IPS DF 4.7 (cell line): ENCODE data around the gene F2.
A peak's percentile ranks its signal among the peaks of the same experiment; 100 is the strongest.
"Not testable (repeated sequence)": the region's sequence is repeated elsewhere in the genome, so short reads cannot be mapped to it uniquely, and the experiment has no call there.

Source experiments
- DNase-seq: peaks from one replicate; pipeline ENCODE4 v3.0.0-alpha.2; 2013; ENCODE audit warnings: low spot score; ENCODE audit errors: extremely low read depth

The F2 gene

GRCh38 chr11:46684367-46684766, 34.6 kb upstream of the F2 start:
- DNase-seq: no peak

GRCh38 chr11:46686886-46687795, 31.9 kb upstream of the F2 start:
- no peak for DNase-seq

DNA sequence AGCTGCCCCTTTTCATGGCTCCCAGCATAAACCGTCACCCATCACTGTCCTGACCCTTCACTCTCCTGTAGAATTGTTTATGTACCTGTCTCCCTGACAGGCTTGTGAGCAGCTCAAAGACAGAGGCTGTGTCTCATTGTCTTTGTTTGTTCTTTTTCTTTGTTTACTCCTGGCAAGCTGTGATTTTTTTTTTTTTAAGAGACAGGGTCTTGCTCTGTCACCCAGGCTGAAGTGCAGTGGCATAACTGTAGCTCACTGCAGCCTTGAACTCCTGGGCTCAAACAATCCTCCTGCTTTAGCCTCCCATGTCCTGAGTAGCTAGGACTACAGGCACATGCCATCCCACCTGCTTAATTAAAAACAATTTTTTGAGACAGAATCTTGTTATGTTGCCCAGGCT, 28.3 kb upstream of the F2 start:
- no peak for DNase-seq

DNA sequence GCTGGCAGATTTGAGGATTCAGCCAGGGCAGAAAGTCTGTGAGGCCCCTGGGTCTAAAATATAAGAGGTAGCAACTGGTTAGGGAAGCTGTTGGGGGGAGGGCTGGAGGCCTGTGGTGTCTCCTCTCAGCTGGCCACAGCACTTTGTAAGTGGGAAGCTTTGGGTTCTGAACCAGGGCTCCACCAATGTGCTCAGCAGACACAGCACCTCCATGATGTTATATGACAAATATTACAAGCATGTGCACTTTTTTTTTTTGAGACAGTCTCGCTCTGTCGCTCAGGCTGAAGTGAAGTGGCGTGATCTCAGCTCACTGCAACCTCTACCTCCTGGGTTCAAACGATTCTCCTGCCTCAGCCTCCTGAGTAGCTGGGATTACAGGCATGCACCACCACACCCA, 26.6 kb upstream of the F2 start:
- DNase-seq: no peak

DNA sequence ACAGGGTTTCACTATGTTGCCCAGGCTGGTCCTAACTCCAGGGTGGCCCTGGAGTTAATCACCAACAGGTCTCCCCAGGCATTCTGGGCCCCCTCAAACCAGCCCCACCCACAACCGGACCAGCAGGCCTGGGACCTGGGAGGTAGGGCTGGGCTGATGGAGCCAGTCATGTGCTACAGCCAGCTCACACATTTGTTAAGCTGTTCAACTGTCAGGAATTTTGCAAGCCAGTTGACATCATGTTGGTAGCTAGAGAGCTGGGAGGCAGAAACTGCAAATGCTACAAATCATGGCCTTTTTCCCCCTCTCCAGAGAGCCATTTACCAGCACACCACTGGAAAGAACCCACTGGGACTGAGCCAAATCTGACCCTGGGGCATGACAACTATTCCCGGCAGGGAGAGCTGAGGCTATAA, 25.4 kb upstream of the F2 start:
- no peak for DNase-seq

DNA sequence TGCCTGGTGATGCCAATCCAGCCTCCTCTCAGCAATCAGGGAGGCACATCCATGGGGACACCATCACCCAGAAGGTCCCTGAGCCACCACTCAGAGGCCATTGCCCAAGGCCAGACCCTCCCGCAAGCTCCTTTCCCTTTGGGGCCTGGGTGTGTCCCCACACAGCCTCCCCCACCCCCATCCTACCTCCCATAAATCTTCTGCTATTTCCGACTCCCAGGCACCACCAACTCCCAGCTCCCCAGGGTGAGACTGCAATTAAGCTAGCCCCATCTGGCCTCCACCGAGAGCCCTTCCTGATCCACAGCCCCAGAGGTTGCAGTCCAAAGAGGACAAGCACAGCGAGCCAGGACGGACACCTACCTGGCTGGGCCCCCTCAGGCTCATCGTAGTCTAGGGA, 24.9 kb upstream of the F2 start:
- no peak for DNase-seq

- DNase-seq: no peak
Measured at GRCh38 chr11:46694607-46695006, 24.4 kb upstream of the F2 start.

- DNase-seq: no peak
Measured at GRCh38 chr11:46695345-46696211, 23.4 kb upstream of the F2 start.

DNA sequence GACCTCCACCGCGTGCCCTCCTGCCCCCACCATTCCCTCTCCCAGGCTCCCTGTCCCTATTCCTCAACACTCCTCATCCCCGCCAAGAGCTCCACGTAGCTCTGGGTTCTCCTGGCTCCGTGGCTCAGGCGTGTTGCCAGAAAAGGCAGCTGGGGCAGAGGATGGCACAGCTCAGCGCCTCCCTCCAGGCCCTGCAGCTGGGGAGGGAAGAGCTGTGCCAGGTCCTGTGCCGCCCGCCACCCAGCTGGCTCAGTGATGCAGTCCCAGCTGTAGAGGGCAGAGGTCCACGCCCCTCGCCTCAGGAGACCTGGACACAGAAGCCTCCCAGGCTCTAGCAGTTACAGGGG, 22.8 kb upstream of the F2 start:
- no peak for DNase-seq

- DNase-seq: no peak
Measured at GRCh38 chr11:46697303-46697702, 21.7 kb upstream of the F2 start.

DNA sequence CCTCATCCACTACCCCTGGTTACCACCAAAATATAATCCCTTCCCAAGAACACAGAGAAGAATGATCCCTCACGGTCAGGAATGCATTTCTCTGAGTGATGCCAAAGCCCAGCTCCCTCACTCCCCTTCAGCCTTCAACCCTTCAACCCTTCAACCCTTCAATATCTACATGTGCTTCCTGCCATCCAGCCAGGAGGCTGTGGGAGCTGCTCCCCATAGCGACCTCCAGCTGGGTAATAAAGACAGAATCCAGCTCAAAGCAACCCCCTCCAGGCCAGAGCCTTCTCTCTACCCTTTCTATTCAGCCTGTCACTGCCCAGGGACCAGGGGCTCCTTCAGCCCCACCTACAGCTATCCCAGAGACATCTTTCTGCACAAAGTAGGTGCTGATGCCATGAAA, 21.3 kb upstream of the F2 start:
- no peak for DNase-seq

DNA sequence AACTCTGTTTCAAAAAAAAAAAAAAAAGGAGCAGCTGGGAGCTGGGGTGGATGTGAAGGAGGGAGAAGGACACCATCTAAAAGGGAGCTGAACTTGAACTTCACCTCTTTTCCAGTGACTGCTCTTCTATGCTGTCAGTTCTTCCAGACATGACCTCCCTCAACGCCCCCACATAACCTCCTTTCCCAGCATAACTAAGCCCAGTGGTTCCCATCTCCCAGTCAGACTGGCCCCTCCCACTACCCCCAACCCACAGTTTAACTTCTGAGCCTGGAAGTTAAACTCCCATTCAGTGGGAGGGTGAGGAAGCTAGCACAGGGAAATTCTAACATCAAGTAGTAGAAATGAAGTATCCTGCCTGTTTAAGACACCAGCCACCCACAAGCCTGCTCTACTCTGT, 20.4 kb upstream of the F2 start:
- no peak for DNase-seq

GRCh38 chr11:46700241-46701077, 18.6 kb upstream of the F2 start, which contains the start of the genes ARHGAP1 and ZNF408:
Gene ARHGAP1 (minus strand): TSS chr11:46700619. CDS start chr11:46696107, 4,512 bp downstream.
Gene ZNF408 (plus strand): TSS chr11:46701031. CDS start chr11:46701048, 17 bp downstream.
- DNase-seq: peak; percentile 93

DNA sequence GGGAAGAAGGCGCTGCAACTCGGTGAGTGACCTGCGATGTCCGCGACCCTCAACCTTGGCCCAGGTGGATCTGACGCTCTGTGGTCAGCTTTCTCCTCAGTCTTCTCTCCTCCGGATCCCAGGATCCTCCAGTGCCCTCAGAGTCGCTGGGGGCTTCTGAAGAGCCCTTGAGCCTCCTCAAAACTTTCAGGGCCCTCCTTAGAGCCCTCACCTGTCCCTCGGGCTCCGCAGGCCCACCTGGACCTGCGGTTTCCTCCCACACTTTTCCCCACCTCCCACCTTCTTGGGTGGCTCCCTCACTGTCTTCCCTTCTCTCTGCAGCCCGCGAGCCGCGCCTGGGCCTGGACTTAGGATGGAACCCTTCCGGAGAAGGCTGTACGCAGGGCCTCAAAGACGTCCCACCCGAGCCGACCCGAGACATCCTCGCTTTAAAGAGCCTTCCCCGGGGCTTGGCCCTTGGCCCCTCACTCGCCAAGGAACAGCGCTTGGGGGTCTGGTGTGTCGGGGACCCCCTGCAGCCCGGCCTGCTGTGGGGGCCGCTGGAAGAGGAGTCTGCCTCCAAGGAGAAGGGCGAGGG, 17.8 kb upstream of the F2 start:
- DNase-seq: no peak

DNA sequence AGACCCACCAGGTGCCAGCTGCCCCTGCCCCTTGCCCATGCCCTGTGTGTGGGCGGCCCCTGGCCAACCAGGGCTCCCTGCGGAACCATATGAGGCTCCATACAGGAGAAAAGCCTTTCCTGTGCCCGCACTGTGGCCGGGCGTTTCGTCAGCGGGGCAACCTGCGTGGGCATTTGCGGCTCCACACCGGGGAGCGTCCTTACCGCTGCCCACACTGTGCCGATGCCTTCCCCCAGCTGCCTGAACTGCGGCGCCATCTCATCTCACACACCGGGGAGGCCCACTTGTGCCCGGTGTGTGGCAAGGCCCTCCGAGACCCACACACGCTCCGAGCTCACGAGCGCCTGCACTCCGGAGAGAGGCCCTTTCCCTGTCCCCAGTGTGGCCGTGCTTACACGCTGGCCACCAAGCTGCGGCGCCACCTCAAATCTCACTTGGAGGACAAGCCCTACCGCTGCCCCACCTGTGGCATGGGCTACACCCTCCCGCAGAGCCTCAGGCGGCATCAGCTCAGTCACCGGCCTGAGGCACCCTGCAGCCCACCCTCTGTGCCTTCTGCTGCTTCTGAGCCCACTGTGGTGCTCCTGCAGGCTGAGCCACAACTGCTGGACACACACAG, 13.8 kb upstream of the F2 start:
- DNase-seq: no peak

- DNase-seq: no peak
Measured at GRCh38 chr11:46706886-46707285, 12.1 kb upstream of the F2 start.

DNA sequence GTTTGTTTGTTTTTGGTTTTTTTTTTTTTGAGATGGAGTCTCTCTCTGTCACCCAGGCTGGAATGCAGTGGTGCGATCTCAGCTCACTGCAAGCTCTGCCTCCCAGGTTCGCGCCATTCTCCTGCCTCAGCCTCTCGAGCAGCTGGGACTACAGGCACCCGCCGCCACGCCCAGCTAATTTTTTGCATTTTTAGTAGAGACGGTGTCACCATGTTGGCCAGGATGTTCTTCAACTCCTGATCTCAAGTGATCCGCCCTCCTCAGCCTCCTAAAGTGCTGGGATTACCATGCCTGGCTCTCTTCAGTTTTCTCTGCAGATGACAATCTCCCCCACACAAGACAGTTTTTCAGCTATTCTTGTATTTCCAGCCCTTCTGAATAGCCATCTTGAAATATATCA, 9.7 kb upstream of the F2 start:
- DNase-seq: not testable (repeated sequence)

DNA sequence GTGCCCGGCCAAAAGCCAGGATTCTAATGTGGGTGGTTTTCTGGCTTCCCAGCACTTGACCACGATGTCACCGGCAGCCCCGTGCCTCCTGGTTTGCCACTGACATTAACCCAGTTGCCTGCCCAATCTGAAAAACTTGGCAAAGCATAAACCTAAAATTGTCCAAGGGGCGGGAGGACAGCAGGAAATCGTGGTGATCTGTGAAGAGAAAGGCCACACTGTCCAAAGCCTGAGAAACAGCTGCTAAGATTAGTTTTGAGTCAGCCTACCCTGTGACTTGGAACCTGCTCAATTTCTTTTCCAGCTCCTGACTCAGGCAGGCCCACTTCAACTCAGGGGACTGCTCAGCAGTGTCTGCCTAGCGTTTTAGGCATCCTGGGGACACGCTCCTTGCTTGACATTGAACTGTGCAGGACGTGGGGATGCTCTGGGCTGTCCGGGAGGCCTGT, 8.2 kb upstream of the F2 start:
- DNase-seq: no peak

- no peak for DNase-seq
Measured at GRCh38 chr11:46711303-46711702, 7.7 kb upstream of the F2 start.

DNA sequence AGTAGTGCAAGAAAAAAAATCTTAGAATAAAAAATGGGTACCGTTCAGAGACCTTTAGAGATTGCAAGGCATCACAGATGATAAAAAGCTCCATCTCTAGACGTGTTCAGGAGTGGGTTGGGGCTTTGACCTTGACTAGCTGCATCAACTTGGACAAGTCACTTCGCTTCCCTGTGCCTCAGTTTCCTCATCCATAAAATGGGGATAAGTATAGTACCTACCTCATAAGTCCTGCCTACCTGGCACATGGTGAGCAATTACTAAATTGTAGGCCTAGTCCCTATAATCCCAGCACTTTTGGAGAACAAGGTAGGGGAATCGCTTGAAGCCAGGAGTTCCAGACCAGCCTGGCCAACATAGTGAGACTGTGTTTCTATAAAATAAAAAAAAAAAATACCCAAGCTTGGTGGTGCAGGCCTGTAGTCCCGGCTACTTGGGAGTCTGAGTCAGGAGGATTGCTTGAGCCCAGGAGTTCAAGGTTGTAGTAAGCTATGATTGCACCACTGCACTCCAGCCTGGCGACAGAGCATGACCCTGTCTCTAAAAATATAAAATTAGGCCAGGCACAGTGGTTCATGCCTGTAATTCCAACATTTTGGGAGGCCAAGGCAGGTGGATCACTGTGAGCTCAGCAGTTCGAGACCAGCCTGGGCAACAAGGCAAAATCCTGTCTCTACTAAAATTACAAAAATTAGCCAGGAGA, 6.0 kb upstream of the F2 start:
- no peak for DNase-seq
